GM23338 (cell line): ENCODE measurements around the gene AKIRIN2. TPM values are rescaled to one million over a fixed set of nuclear protein-coding genes. Genes with fewer than 3 reads are reported as not detected.

Experiments used
- ATAC-seq: fragments of 200-7000 bp; cut with Tn5 transposase; 3 replicates; pipeline ENCODE4 v1.9.1; 2020
- DNase-seq: peaks from one replicate; pipeline ENCODE4 v3.0.0-alpha.2; 2015; ENCODE audit warnings: low spot score
- H2AFZ ChIP-seq: fragments of 200-600 bp; sonication (generic); 2 replicates; pipeline ENCODE4 v1.8.0; 2016; ENCODE audit warnings: antibody characterized with exemption, mild to moderate bottlenecking, moderate library complexity
- H3F3A ChIP-seq: fragments of 200-600 bp; sonication (generic); replicated peaks from 2 replicates; pipeline ENCODE4 v1.8.0; 2017; ENCODE audit warnings: antibody characterized with exemption, mixed run types, low read depth
- H3K27ac ChIP-seq: fragments of 200-600 bp; sonication (generic); 2 replicates; pipeline ENCODE4 v1.6.1; 2016; ENCODE audit warnings: low read depth
- H3K27me3 ChIP-seq: fragments of 200-600 bp; sonication (generic); 2 replicates; pipeline ENCODE4 v1.8.0; 2016; ENCODE audit warnings: mild to moderate bottlenecking, mixed run types, moderate library complexity; ENCODE audit not compliant: insufficient read depth
- H3K36me3 ChIP-seq: fragments of 200-600 bp; sonication (generic); 2 replicates; pipeline ENCODE4 v1.8.0; 2016; ENCODE audit warnings: mild to moderate bottlenecking; ENCODE audit not compliant: insufficient read depth
- H3K4me1 ChIP-seq: fragments of 200-600 bp; sonication (generic); 2 replicates; pipeline ENCODE4 v1.8.0; 2016; ENCODE audit warnings: mild to moderate bottlenecking, moderate library complexity; ENCODE audit not compliant: insufficient read depth
- H3K4me2 ChIP-seq: fragments of 200-600 bp; sonication (generic); 2 replicates; pipeline ENCODE4 v1.7.1; 2017; ENCODE audit warnings: mixed run types
- H3K4me3 ChIP-seq: fragments of 200-600 bp; sonication (generic); 2 replicates; pipeline ENCODE4 v1.6.1; 2016; ENCODE audit warnings: mixed run types
- H3K79me2 ChIP-seq: fragments of 200-600 bp; sonication (generic); replicated peaks from 2 replicates; pipeline ENCODE4 v1.8.0; 2017; ENCODE audit warnings: mild to moderate bottlenecking; ENCODE audit not compliant: insufficient read depth
- H3K9me2 ChIP-seq: fragments of 200-600 bp; sonication (generic); 2 replicates; pipeline ENCODE4 v1.8.0; 2017; ENCODE audit not compliant: insufficient read depth
- H4K20me1 ChIP-seq: fragments of 200-600 bp; sonication (generic); replicated peaks from 2 replicates; pipeline ENCODE4 v1.8.0; 2017; ENCODE audit warnings: mild to moderate bottlenecking; ENCODE audit not compliant: insufficient read depth
- H3K27ac Mint-ChIP-seq: 2 replicates; pipeline ENCODE4 v1.8.0; 2020; ENCODE audit warnings: inconsistent platforms, mild to moderate bottlenecking, moderate library complexity, mixed read lengths
- H3K27me3 Mint-ChIP-seq: 3 replicates; pipeline ENCODE4 v1.8.0; 2022; ENCODE audit warnings: low read depth, mild to moderate bottlenecking, moderate library complexity, mixed read lengths, inconsistent platforms; ENCODE audit not compliant: insufficient read depth, poor library complexity
- H3K36me3 Mint-ChIP-seq: 3 replicates; pipeline ENCODE4 v1.8.0; 2021; ENCODE audit warnings: low read depth, mild to moderate bottlenecking, inconsistent platforms, moderate library complexity, mixed read lengths
- H3K4me1 Mint-ChIP-seq: 3 replicates; pipeline ENCODE4 v1.8.0; 2020; ENCODE audit warnings: mild to moderate bottlenecking, inconsistent platforms, mixed read lengths
- H3K4me3 Mint-ChIP-seq: 3 replicates; pipeline ENCODE4 v1.8.0; 2021; ENCODE audit warnings: moderate library complexity, mild to moderate bottlenecking, inconsistent platforms, mixed read lengths
- H3K9me3 Mint-ChIP-seq: 3 replicates; pipeline ENCODE4 v1.8.0; 2020; ENCODE audit warnings: moderate library complexity, mild to moderate bottlenecking, inconsistent platforms, mixed read lengths
- CREB1 ChIP-seq: fragments of 250-450 bp; sonication (Bioruptor Pico); IDR thresholded peaks from 2 replicates; pipeline ENCODE4 v1.5.0; 2020; ENCODE audit warnings: low read depth, mild to moderate bottlenecking, moderate library complexity
- ETS1 ChIP-seq: IDR thresholded peaks from 2 replicates; pipeline ENCODE4 v1.6.1; 2016; ENCODE audit warnings: antibody characterized with exemption
- EZH2 ChIP-seq: fragments of 200-600 bp; sonication (generic); IDR thresholded peaks from one replicate; pipeline ENCODE4 v1.8.0; 2017; ENCODE audit warnings: antibody characterized with exemption, mild to moderate bottlenecking, low read depth; ENCODE audit not compliant: unreplicated experiment
- EZH2phosphoT487 ChIP-seq: fragments of 200-600 bp; sonication (generic); IDR thresholded peaks from one replicate; pipeline ENCODE4 v1.8.1; 2018; ENCODE audit warnings: antibody characterized with exemption; ENCODE audit not compliant: unreplicated experiment
- JUNB ChIP-seq: IDR thresholded peaks from one replicate; pipeline ENCODE4 v1.6.1; 2016; ENCODE audit warnings: antibody characterized with exemption; ENCODE audit not compliant: unreplicated experiment
- NANOG ChIP-seq: IDR thresholded peaks from 2 replicates; pipeline ENCODE4 v1.6.1; 2016; ENCODE audit warnings: antibody characterized with exemption, borderline replicate concordance
- POLR2AphosphoS5 ChIP-seq: IDR thresholded peaks from 2 replicates; pipeline ENCODE4 v1.6.1; 2016; ENCODE audit warnings: antibody characterized with exemption, low read depth
- STAT1 ChIP-seq: IDR thresholded peaks from one replicate; pipeline ENCODE4 v1.6.1; 2016; ENCODE audit warnings: antibody characterized with exemption; ENCODE audit not compliant: unreplicated experiment
- ZNF114 ChIP-seq: fragments of 250-450 bp; sonication (Bioruptor Pico); IDR thresholded peaks from 2 replicates; pipeline ENCODE4 v1.5.0; 2020; ENCODE audit warnings: mild to moderate bottlenecking, moderate library complexity
- ZNF331 ChIP-seq: fragments of 250-450 bp; sonication (Bioruptor Pico); IDR thresholded peaks from 2 replicates; pipeline ENCODE4 v1.5.0; 2020; ENCODE audit warnings: low read depth, mild to moderate bottlenecking, moderate library complexity
- ZNF462 ChIP-seq: fragments of 250-450 bp; sonication (Bioruptor Pico); IDR thresholded peaks from 2 replicates; pipeline ENCODE4 v1.5.0; 2020; ENCODE audit warnings: mild to moderate bottlenecking, moderate library complexity
- polyA plus RNA-seq: library from polyadenylated mRNA; unstranded; fragments of >200 nt; fragmentation: Nextera tagmentation; extraction: Ambion mirVana; gene quantifications from 2 replicates; pipeline ENCODE4 v1.2.1, GENCODE V29; 2016
- total RNA-seq: library from RNA; depleted of rRNA; stranded (reverse); fragments of >200 nt; shearing (Covaris generic); gene quantifications from 2 replicates; pipeline ENCODE4 v1.2.3, GENCODE V29; 2014
- TF ChIP-seq, protein P1 (sequence below), 2 experiments: fragments of 200-600 bp in 1 of 2; sonication (generic) in 1 of 2; conservative IDR thresholded peaks; 2 replicates each; pipeline versions ENCODE4 v1.5.1 to v1.6.1; 2016 to 2017; ENCODE audit warnings: antibody characterized with exemption in 2 of 2, low read depth in 2 of 2, mild to moderate bottlenecking in 2 of 2, moderate library complexity in 1 of 2

The AKIRIN2 gene
- total and polyA plus RNA-seq, 2 experiments from 2014 or later = 62.1 to 98.1 TPM

GRCh38 chr6:87710090-87710489, 8.1 kb upstream of the AKIRIN2 start:
- no peaks in the 10 kb centered on the region for H3K36me3 Mint-ChIP-seq
- H3K27me3 Mint-ChIP-seq = no peaks in the 10 kb centered on the region
- H3K27ac Mint-ChIP-seq = no peak overlapping the region

More at GRCh38 chr6:87710090-87710489, 8.1 kb upstream of the AKIRIN2 start:
- H2AFZ ChIP-seq = peak overlapping the region; percentile 72; the same call in 1 of the 2 replicates
- H3K27me3 ChIP-seq = no peaks in the 10 kb centered on the region
- H3K4me2 ChIP-seq = no peak overlapping the region
- H3K4me1 ChIP-seq = peaks cover 9% of the 10 kb centered on the region
- Mint-ChIP-seq H3K4me3 (no peak overlapping the region), H3K4me1 (peaks cover 6% of the 10 kb centered on the region), H3K9me3 (0 out of 3 replicates have a peak, but pooled peaks cover 3% of the 10 kb centered on the region)
- ATAC-seq (no peak), DNase-seq (no peak)
- H3K9me2 ChIP-seq = no peaks in the 10 kb centered on the region
- no peak overlapping the region for H3K27ac ChIP-seq
- no peak overlapping the region for H3K4me3 ChIP-seq
- no peaks in the 10 kb centered on the region for H3K36me3 ChIP-seq
- no peaks in the 10 kb centered on the region for H3F3A ChIP-seq
- TF ChIP-seq STAT1 (no peak), ZNF331 (CRISPR knock-in tag) (no peak), POLR2AphosphoS5 (no peak), ETS1 (no peak), JUNB (no peak), NANOG (no peak), CREB1 (CRISPR knock-in tag) (no peak), ZNF114 (no peak), ZNF462 (CRISPR knock-in tag) (no peak), EZH2 (no peak), EZH2phosphoT487 (no peak)
- TF ChIP-seq, protein P1, sequence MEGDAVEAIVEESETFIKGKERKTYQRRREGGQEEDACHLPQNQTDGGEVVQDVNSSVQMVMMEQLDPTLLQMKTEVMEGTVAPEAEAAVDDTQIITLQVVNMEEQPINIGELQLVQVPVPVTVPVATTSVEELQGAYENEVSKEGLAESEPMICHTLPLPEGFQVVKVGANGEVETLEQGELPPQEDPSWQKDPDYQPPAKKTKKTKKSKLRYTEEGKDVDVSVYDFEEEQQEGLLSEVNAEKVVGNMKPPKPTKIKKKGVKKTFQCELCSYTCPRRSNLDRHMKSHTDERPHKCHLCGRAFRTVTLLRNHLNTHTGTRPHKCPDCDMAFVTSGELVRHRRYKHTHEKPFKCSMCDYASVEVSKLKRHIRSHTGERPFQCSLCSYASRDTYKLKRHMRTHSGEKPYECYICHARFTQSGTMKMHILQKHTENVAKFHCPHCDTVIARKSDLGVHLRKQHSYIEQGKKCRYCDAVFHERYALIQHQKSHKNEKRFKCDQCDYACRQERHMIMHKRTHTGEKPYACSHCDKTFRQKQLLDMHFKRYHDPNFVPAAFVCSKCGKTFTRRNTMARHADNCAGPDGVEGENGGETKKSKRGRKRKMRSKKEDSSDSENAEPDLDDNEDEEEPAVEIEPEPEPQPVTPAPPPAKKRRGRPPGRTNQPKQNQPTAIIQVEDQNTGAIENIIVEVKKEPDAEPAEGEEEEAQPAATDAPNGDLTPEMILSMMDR (conservative IDR thresholded peaks at IDR 0.05; ENCODE audit: low read depth in 2 of 2) = no peak
- no peaks in the 10 kb centered on the region for H4K20me1 ChIP-seq
- H3K79me2 ChIP-seq = no peaks in the 10 kb centered on the region
